ENCODE results near the gene NUAK1.

GRCh38 chr12:106029532-106029931, 109.2 kb downstream of the NUAK1 start:
- TF ChIP-seq, protein P1, sequence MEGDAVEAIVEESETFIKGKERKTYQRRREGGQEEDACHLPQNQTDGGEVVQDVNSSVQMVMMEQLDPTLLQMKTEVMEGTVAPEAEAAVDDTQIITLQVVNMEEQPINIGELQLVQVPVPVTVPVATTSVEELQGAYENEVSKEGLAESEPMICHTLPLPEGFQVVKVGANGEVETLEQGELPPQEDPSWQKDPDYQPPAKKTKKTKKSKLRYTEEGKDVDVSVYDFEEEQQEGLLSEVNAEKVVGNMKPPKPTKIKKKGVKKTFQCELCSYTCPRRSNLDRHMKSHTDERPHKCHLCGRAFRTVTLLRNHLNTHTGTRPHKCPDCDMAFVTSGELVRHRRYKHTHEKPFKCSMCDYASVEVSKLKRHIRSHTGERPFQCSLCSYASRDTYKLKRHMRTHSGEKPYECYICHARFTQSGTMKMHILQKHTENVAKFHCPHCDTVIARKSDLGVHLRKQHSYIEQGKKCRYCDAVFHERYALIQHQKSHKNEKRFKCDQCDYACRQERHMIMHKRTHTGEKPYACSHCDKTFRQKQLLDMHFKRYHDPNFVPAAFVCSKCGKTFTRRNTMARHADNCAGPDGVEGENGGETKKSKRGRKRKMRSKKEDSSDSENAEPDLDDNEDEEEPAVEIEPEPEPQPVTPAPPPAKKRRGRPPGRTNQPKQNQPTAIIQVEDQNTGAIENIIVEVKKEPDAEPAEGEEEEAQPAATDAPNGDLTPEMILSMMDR (IDR thresholded peaks at IDR 0.05 in 4 of 5, conservative IDR thresholded peaks at IDR 0.05 in 1 of 5), result no peak
- TF ChIP-seq POLR2A (IDR thresholded peaks at IDR 0.05), result no peak
